ENCODE results near the gene MGAT4A.

The MGAT4A gene

DNA sequence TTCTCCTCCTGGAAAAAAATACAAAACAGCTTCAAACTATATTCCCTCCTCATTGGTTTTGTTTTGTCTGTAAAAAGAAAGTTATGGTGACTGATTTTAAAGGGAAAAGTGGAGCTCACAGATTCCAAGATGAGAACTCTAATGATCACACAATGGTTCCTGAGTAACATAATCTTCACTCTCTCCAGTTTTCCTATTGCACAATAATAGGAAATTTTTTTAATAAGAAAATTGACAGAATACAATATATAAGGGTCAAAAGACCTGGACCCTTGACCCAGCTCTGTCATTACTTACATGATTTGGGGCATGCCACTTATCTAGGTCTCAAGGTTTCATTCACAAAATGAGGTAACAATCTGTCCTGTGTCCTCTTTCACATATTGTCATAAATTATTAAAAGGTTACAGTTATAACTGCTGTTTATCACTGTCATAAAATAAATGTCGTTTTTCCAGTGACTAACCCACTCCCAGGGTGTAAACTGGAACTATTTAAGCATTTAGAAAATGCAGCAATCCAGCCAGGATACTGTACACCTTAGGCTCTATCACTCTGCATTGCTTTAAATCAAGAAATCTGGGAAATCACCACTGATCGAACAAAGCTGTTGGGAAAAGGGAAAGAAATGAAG, 4.1 kb downstream of the MGAT4A start:
- no peak overlapping the region for H3K4me3 ChIP-seq (ENCODE audit: low read depth, low read length)
- no peak for DNase-seq (ENCODE audit: low read depth)
- no peak for TF ChIP-seq CTCF (IDR thresholded peaks at IDR 0.05; ENCODE audit: insufficient read depth, low read depth, low read length, missing control alignments)

DNA sequence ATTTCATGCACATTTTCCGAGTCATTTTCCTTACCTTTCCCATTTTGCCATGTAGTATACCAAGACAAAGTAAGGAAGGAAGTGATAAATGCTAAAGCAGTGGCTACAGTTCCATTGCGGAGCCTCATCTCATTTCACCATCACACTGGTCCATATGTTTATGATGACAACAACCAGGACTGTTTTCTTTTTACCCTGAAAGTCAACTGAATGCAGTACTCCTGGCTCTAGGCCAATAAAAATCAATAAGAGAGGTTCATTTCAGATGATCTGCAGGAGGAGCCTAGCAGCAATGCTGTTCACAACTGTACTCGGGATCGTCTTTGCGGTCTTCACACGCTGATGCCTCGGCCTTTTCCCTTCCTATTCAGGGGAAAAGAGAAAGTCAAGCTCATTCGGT, 4.7 kb downstream of the MGAT4A start:
- no peak overlapping the region for H3K4me3 ChIP-seq (ENCODE audit: low read depth, low read length)
- TF ChIP-seq CTCF (IDR thresholded peaks at IDR 0.05; ENCODE audit: insufficient read depth, low read depth, low read length, missing control alignments), result no peak
- no peak for DNase-seq (ENCODE audit: low read depth)

DNA sequence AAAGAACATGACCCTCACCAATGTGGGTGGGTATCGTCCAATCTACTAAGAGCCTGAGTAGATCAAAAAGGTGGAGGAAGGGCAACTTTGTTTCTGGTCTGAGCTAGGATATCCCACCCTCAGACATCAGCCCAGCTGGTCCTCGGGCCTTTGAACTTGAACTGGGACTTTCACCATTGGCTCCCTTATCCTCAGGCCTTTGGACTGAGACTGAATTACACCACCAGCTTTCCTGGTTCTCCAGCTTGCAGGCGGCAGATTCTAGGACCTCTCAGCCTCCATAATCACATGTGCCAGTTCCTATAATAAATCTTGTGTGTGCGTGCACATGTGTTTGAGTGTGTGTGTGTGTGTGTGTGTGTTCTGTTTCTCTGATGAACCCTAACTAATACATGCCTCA, 10.6 kb downstream of the MGAT4A start:
- DNase-seq (ENCODE audit: low read depth), result no peak
- TF ChIP-seq CTCF (IDR thresholded peaks at IDR 0.05; ENCODE audit: insufficient read depth, low read depth, low read length, missing control alignments), result no peak
- H3K4me3 ChIP-seq (ENCODE audit: low read depth, low read length), result no peak overlapping the region

DNA sequence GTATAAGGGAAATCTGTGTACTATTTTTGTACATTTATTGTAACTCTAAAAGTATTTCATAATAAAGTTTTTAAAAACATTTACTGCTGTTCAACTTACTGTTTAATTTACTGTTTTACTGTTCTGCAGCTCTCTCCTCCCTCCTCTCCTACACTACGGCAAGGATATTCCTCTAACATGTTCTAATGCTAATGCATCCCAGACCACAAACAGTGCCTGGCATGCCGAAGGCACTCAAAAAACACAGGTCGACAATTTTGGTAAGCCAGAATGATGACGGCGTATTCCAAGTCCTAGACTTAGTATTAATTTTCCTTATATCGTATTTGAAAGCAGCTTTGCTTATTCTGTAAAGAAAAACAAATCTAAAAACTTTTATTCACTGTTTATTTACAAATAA, 13.3 kb downstream of the MGAT4A start:
- no peak overlapping the region for H3K4me3 ChIP-seq (ENCODE audit: low read depth, low read length)
- no peak for TF ChIP-seq CTCF (IDR thresholded peaks at IDR 0.05; ENCODE audit: insufficient read depth, low read depth, low read length, missing control alignments)
- no peak for DNase-seq (ENCODE audit: low read depth)

GRCh38 chr2:98716786-98717185, 14.1 kb downstream of the MGAT4A start:
- no peak for DNase-seq (ENCODE audit: low read depth)
- H3K4me3 ChIP-seq (ENCODE audit: low read depth, low read length), result no peak overlapping the region
- TF ChIP-seq CTCF (IDR thresholded peaks at IDR 0.05; ENCODE audit: insufficient read depth, low read depth, low read length, missing control alignments), result no peak

DNA sequence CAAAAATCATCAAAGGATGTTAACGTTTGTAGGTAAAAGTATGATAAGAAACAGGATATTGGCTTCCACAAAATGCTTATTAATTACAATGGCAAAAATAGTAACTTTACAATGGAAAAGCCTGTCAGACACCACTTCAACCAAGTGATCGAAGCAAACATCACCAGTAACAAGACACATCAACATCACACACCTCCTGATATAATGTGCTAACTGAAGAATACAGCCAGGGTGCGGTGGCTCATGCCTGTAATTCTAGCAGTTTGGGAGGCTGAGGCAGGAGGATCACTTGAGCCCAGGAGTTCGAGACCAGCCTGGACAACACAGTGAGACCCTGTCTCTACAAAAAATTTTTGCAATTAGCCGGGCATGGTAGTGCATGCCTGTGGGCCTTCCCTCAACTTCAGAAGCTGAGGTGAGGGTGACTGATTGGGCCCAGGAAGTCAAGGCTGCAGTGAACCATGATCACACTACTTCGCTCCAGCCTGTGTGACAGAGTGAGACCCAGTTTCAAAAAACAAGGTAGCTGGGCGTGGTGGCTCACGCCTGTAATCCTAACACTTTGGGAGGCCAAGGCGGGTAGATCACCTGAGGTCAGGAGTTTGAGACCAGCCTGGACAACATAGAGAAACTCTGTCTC, 15.0 kb downstream of the MGAT4A start:
- TF ChIP-seq CTCF (IDR thresholded peaks at IDR 0.05; ENCODE audit: insufficient read depth, low read depth, low read length, missing control alignments), result no peak
- H3K4me3 ChIP-seq (ENCODE audit: low read depth, low read length), result no peak overlapping the region
- no peak for DNase-seq (ENCODE audit: low read depth)

All from GM12865 (cell line).